ENCODE results near the gene RARG.

- TF ChIP-seq REST (IDR thresholded peaks at IDR 0.05; ENCODE audit: insufficient read depth in 1 of 2, low read depth in 2 of 2, low read length in 2 of 2) (no peak), FOXP2 (optimal IDR thresholded peaks at IDR 0.05; ENCODE audit: borderline replicate concordance, extremely low read depth, extremely low read length, insufficient read depth) (no peak), POLR2AphosphoS5 (IDR thresholded peaks at IDR 0.05; ENCODE audit: low read depth, low read length) (no peak), SIN3A (IDR thresholded peaks at IDR 0.05; ENCODE audit: borderline replicate concordance, insufficient read depth, low read length) (no peak)
Measured at GRCh38 chr12:53208877-53209463, 23.0 kb downstream of the RARG start.

Data from PFSK-1 (cell line).